Activated T-helper 2 cell treated with anti-CD3 and anti-CD28 coated beads, Interferon-gamma antibody, Interleukin-2, Interleukin-4, amounts not matched to agents 10 μg/mL and 5 μg/mL and 100 μg/mL, durations not matched to agents 14 hours and 24 hours and 36 hours (primary cell): ENCODE measurements around the gene UNC5CL. TPM values are rescaled to one million over a fixed set of nuclear protein-coding genes. Genes with fewer than 3 reads are reported as not detected.

Experiments
- DNase-seq: peaks from one replicate; pipeline ENCODE4 v3.0.0; 2021; ENCODE audit warnings: low spot score
- H3K27ac Mint-ChIP-seq: one replicate; pipeline ENCODE4 v1.8.0; 2021; ENCODE audit warnings: mixed read lengths
- H3K27me3 Mint-ChIP-seq: one replicate; pipeline ENCODE4 v1.8.0; 2021; ENCODE audit warnings: low read depth, mixed read lengths
- H3K36me3 Mint-ChIP-seq: one replicate; pipeline ENCODE4 v1.8.0; 2021; ENCODE audit warnings: low read depth, mixed read lengths
- H3K4me1 Mint-ChIP-seq: one replicate; pipeline ENCODE4 v1.8.0; 2021; ENCODE audit warnings: low read depth, mixed read lengths
- H3K4me3 Mint-ChIP-seq: one replicate; pipeline ENCODE4 v1.8.0; 2021; ENCODE audit warnings: low read depth, mild to moderate bottlenecking, moderate library complexity, mixed read lengths
- H3K9me3 Mint-ChIP-seq: one replicate; pipeline ENCODE4 v1.8.0; 2021; ENCODE audit warnings: mixed read lengths
- intact Hi-C: fragments of 100-400 bp; cut with micrococcal nuclease; formaldehyde crosslinking; loops from one replicate; pipeline ENCODE4 v1.15.1; 2023
- total RNA-seq: library from RNA; stranded (reverse); gene quantifications from 2 replicates; pipeline ENCODE4 v1.2.3, GENCODE V29; 2022

The UNC5CL gene
- total RNA-seq, 1 donor from 2014 or later, result 1.6 TPM

DNA sequence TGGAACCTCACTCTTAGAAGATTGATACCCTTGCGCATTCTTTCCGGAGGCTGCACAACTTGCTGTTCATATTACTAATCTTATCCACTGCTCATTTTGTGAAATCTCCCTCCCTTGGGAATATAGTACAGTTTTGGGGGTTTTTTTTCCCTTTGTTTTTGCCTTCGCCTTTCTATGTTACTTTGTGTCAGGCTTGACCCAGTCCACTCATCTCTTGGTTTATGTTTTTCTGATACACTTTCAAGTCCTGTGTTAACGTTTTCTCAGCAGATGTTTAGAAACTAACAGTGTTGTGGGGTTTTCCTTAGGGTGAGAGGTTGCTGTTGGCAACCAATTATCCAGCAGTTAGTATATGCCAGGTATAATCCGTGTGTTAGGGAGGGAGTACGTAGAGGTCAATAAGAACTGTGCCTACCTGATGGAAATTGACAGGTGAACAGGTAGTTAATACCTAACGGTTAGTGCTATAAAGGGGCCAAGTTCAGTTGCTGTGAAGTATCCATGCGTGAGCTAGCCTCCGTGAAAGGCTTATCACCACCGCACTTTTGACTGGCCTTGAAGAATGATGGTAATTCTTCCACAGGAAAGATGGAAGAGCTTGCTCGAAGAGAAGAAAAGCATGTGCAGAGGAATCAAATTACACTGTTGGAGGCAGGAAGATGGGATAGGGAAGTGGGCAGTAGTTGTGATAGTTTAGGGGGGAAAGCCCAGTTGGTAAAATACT is 35.1 kb upstream of the UNC5CL start:
- H3K9me3 Mint-ChIP-seq, result no peaks in the 10 kb centered on the region
- H3K27me3 Mint-ChIP-seq, result no peaks in the 10 kb centered on the region
- intact Hi-C loops, result loop anchor here (2.0 to 10.0 kb wide), 6 partner anchors 73 to 1959 kb away; partner anchors contain the start of genes BYSL, MED20, SAYSD1 and TFEB
- peak overlapping the region; percentile 98 for H3K27ac Mint-ChIP-seq
- H3K4me3 Mint-ChIP-seq, result peak overlapping the region; percentile 98
- no peak for DNase-seq
- H3K4me1 Mint-ChIP-seq, result peaks cover 58% of the 10 kb centered on the region
- H3K36me3 Mint-ChIP-seq, result peaks cover 53% of the 10 kb centered on the region

DNA sequence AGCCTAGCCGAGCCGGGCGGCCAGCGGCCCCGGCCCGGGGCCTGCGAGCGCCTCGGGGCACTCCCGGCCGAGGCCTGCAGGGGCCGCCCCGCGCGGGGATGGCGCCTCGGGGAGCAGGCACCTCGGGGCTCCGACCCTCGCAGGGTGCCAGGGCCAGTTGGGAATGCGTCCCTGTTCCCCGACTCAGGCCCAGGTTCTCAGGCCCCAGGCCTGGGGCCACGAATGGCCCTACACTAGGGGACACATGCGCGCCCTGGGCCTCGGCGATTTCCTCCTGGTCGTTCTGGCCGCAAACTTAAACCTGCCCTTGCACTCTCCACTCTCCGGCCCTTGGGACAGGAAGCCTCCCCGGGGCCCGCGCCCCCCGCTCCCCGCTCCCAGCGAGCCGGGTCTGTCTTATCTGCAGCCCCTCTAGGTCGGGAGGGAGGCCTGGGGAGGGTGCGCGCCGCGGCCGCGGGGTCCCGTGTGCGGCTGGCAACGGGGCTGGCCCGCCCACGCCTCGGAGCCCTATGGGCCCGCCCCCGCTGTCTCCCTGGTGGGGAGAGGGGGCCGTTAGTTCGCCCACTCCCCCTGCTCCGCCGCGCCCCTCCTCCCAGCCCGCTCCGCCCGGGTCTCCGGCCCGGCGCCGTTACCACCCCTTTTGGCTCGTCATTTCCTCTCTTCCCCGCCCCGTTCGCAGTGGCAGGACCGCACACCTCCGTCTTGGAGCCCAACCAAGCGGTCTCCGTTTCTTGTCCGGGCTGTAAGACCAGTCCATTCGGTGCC is 34.4 kb upstream of the UNC5CL start:
- H3K36me3 Mint-ChIP-seq, result peaks cover 50% of the 10 kb centered on the region

DNA sequence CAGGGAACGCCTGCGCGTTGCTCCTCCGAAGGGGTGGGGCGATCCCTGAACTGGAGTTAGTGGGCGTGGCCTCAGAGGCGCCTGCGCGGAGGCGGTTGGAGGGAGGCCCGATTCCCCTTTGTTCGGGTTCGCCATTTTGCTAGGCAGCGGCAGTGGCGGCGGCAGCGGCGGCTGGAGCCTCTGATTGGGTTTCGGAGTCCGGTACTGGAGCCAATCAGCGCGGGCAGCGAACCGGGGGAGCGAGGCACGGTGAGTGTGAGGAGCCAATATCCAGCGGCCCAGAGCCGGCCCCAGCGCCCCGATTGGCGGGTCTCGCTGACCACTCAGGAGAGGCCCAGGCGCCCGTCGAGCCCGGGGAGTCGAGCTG is 33.8 kb upstream of the UNC5CL start, which contains the start of gene NFYA:
NFYA (plus strand) TSS at position 139 of the 367 bp plus-strand sequence. CDS start 6,116 bp downstream, outside the sequence.
- peak within 1 kb of the TSS; percentile 99 for H3K27ac Mint-ChIP-seq
- H3K36me3 Mint-ChIP-seq, result peaks cover 53% of the 10 kb centered on the region
- H3K4me3 Mint-ChIP-seq, result peak within 1 kb of the TSS; percentile 98
- no peaks in the 10 kb centered on the region for H3K27me3 Mint-ChIP-seq
- H3K9me3 Mint-ChIP-seq, result no peaks in the 10 kb centered on the region
- peaks cover 56% of the 10 kb centered on the region for H3K4me1 Mint-ChIP-seq
- no peak for DNase-seq
- intact Hi-C loops, result loop anchor here (1.0 to 10.0 kb wide), 7 partner anchors 45 to 1958 kb away; partner anchors contain the start of genes BYSL, MED20, SAYSD1 and TFEB

More for the DNA sequence above, 34.4 kb upstream of the UNC5CL start:
- H3K4me1 Mint-ChIP-seq, result peaks cover 54% of the 10 kb centered on the region
- intact Hi-C loops, result loop anchor here (2.0 to 10.0 kb wide), 6 partner anchors 73 to 1959 kb away; partner anchors contain the start of genes BYSL, MED20, SAYSD1 and TFEB
- H3K9me3 Mint-ChIP-seq, result no peaks in the 10 kb centered on the region
- no peaks in the 10 kb centered on the region for H3K27me3 Mint-ChIP-seq
- peak overlapping the region; percentile 98 for H3K4me3 Mint-ChIP-seq
- peak; percentile 82 for DNase-seq
- H3K27ac Mint-ChIP-seq, result peak overlapping the region; percentile 98

DNA sequence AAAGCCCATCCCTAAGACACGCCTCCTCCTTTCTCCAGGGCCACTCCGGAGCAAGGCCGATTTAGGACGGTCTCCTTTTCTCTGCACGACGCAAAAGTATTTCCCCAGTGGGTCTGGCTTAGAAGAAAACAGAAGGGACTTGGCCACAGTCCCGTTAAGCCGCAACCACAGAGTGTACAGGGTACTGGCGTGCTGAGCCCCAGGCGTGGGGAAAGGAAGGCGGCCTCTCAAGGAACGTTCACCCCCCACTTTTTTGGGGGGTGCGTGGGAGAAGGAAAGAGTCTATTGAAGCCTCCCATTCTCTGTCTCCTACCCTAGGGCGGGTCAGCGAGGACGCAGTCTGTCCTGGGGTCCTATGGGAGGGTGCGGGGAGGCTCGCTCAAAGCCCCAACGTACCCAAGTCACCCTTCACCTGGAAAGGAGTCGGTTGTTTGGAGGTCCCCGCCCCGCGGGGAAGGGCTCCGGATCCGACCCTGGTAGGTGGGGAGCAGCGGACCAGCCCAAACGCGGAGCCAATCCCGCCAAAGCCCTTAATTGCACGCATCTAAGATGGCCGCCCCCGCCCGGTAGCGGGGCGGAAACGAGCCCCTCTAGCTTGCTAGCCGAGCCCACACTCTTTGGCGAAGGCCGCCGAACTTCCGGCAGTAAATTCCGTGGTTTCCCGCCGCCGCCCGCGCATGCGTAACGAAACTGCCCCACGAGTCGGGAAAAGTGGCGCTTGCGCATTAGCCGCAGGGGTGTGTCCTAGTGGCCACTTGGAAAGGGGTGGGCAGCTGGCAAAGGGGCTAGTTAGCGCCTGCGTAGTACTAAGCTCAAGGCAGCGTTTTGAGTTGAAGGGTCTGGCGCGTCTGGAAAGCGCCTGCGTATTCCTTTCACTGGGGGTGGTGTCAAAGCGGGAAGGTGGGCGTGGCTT is 33.2 kb upstream of the UNC5CL start, which contains the start of gene OARD1:
OARD1 (minus strand) TSS at position 434 of the 913 bp plus-strand sequence. CDS start 722 bp downstream, outside the sequence.
- Mint-ChIP-seq H3K9me3 (no peaks in the 10 kb centered on the region), H3K36me3 (peaks cover 58% of the 10 kb centered on the region), H3K27ac (peak within 1 kb of the TSS; percentile 99), H3K27me3 (no peaks in the 10 kb centered on the region), H3K4me3 (peak within 1 kb of the TSS; percentile 96), H3K4me1 (peaks cover 59% of the 10 kb centered on the region)
- intact Hi-C loops, result loop anchor here (1.0 to 10.0 kb wide), 7 partner anchors 44 to 1957 kb away; partner anchors contain the start of genes BYSL, MED20, SAYSD1 and TFEB
- peak; percentile 100 for DNase-seq

DNA sequence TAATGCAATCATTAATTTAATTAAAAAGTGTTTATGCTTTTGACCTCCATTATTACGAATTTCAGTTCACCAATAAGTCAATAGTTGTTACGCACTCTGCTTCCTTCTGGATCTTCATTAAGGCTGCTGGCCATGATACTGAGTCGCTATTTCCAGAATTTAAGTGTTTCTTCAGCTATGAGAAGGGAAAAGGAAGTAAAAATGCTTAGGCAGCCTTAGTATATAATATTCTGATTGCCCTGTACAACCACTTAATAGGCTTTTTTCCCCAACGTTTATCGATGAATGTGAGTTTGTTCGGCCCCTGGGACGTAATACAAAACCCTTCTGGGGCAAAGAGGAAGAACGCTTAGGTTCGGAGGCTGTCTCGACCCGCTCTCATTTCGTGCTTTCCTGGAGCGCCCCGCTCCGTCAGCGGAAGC is 32.5 kb upstream of the UNC5CL start:
- Mint-ChIP-seq H3K27me3 (no peaks in the 10 kb centered on the region), H3K4me3 (peak overlapping the region; percentile 96), H3K36me3 (peaks cover 65% of the 10 kb centered on the region), H3K9me3 (no peaks in the 10 kb centered on the region), H3K4me1 (peaks cover 61% of the 10 kb centered on the region), H3K27ac (peak overlapping the region; percentile 99)
- DNase-seq, result no peak
- intact Hi-C loops, result loop anchor here (5.0 to 10.0 kb wide), 4 partner anchors 111 to 1957 kb away; partner anchors contain the start of genes BYSL, MED20, SAYSD1 and TFEB

DNA sequence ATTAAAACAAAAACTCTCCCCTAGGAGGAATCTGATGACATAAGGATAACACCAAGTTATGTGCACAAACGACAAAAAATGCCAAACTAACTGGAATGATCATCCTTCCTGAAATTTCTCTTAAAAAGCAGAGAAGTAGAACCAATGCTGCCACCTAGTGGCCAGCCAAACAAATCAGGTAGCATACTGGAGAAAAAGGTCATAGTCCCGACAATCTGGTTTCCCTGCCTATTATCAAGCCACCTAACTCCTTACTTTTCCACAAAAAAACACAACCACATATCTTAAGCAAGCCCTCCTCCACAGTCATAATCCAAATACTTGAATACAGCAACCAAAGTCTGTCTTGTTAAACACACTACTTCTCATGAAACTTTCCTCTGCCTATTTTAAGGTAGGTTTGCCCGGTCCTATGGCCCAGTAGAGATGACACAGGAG is 27.9 kb upstream of the UNC5CL start:
- DNase-seq, result peak; percentile 26
- H3K9me3 Mint-ChIP-seq, result no peaks in the 10 kb centered on the region
- H3K4me3 Mint-ChIP-seq, result no peak overlapping the region
- H3K4me1 Mint-ChIP-seq, result peaks cover 37% of the 10 kb centered on the region
- H3K27me3 Mint-ChIP-seq, result no peaks in the 10 kb centered on the region
- no peak overlapping the region for H3K27ac Mint-ChIP-seq
- intact Hi-C loops, result loop anchor here (1.0 kb wide), 2 partner anchors 38 to 61 kb away; no protein-coding TSS in a partner anchor
- H3K36me3 Mint-ChIP-seq, result peaks cover 73% of the 10 kb centered on the region

DNA sequence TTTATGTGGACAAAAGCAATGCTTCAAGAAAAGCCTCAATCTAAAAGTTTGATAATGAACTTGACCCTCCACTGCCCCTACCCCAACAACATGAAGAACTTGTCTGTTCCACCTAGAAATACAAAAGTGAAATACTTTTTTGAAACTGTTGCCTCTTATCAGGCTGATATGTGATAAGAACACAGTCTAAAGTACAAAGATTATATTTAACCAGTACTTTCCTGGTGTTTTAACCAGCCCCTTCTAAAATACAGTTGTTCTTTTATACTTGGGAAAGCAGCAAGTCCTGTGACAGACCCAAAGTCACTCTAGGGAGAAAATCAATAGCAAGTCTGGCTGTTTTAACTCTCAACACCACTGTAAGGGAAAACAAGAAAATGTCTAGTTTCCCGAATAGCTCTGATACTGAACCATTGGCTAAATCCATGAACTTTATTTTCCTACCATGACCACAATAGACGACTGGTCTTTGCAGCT is 26.6 kb upstream of the UNC5CL start:
- Mint-ChIP-seq H3K9me3 (no peaks in the 10 kb centered on the region), H3K4me1 (peaks cover 30% of the 10 kb centered on the region), H3K27ac (no peak overlapping the region), H3K36me3 (peaks cover 73% of the 10 kb centered on the region), H3K27me3 (no peaks in the 10 kb centered on the region), H3K4me3 (no peak overlapping the region)
- intact Hi-C loops, result no loop called here
- no peak for DNase-seq

DNA sequence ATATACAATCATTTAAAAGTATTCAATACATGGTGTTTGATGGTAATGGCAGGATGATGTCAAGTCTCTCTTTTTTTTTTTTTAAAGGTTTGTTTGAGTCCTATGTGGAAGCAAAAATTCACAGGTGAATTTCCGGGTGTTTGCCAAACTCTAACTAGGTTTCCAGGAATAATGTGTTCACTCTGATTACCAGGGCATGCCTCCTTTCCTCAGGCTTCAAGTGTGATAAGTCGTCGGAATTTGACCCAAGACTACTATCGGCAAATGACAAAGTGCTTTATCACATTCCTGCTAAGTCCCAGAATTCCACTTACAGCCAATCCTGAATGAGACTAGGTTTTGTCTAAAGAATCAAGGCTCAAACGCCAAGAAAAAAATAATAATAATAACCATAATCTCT is 25.8 kb upstream of the UNC5CL start:
- Mint-ChIP-seq H3K4me1 (peaks cover 26% of the 10 kb centered on the region), H3K9me3 (no peaks in the 10 kb centered on the region), H3K36me3 (peaks cover 65% of the 10 kb centered on the region), H3K27ac (no peak overlapping the region), H3K4me3 (no peak overlapping the region), H3K27me3 (no peaks in the 10 kb centered on the region)
- intact Hi-C loops, result no loop called here
- DNase-seq, result no peak

DNA sequence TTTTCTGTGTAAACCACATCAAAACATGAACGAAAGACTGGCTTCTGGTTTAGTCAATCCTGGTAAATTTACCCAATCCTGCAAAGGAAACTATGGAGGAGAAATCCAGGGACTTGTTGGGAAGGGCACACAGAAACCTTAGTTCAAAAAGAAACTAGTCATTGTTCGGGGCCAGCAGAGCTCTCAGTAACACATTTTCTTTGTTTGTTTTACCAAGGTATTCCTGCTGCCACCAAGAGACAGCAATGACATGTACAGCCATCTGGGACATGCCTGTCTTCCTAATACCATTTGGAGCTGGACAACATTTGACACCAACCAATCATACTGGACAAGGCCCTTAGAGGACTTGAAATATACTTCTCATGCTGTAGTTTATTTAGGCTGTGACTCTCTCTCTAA is 24.9 kb upstream of the UNC5CL start:
- H3K4me1 Mint-ChIP-seq, result peaks cover 19% of the 10 kb centered on the region
- no peaks in the 10 kb centered on the region for H3K27me3 Mint-ChIP-seq
- H3K36me3 Mint-ChIP-seq, result peaks cover 57% of the 10 kb centered on the region
- H3K9me3 Mint-ChIP-seq, result no peaks in the 10 kb centered on the region
- intact Hi-C loops, result no loop called here
- DNase-seq, result no peak
- no peak overlapping the region for H3K27ac Mint-ChIP-seq
- no peak overlapping the region for H3K4me3 Mint-ChIP-seq

DNA sequence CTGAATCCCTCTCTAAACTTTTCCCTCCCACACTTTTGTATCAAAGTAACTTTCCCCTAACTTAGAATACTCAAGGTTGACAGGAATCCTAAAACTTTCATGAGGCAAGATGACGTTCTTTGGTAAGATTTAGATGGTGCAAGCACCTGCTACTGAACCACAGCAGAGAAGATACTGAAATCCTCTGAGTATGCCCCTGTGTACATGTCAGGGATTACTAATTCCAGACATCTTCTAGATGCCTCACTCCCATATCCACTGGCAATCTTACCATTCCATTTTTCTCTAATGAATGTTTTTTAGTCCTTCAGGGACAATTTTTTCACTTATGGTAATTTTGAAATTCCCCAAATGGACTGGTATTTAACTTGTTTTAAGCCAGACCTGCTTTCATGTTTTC is 23.0 kb upstream of the UNC5CL start:
- H3K36me3 Mint-ChIP-seq, result peaks cover 43% of the 10 kb centered on the region
- H3K9me3 Mint-ChIP-seq, result no peaks in the 10 kb centered on the region
- no peak overlapping the region for H3K4me3 Mint-ChIP-seq
- no peak for DNase-seq
- H3K4me1 Mint-ChIP-seq, result peaks cover 12% of the 10 kb centered on the region
- no peak overlapping the region for H3K27ac Mint-ChIP-seq
- intact Hi-C loops, result no loop called here
- H3K27me3 Mint-ChIP-seq, result no peaks in the 10 kb centered on the region

DNA sequence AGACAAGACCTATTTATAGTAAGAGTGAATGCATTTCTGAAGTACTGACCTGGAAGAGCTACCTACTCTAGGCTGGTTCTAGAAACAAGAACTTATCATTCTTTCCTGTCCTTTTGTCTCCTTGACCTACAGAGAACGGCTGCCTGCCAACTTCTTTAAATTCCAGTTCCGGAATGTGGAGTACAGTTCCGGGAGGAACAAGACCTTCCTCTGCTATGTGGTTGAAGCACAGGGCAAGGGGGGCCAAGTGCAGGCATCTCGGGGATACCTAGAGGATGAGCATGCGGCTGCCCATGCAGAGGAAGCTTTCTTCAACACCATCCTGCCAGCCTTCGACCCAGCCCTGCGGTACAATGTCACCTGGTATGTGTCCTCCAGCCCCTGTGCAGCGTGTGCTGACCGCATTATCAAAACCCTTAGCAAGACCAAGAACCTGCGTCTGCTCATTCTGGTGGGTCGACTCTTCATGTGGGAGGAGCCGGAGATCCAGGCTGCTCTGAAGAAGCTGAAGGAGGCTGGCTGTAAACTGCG is 22.2 kb upstream of the UNC5CL start:
- no peaks in the 10 kb centered on the region for H3K9me3 Mint-ChIP-seq

More for the DNA sequence above, 22.2 kb upstream of the UNC5CL start:
- H3K4me1 Mint-ChIP-seq, result peaks cover 6% of the 10 kb centered on the region
- no peak overlapping the region for H3K27ac Mint-ChIP-seq
- intact Hi-C loops, result no loop called here
- H3K4me3 Mint-ChIP-seq, result no peak overlapping the region
- no peak for DNase-seq
- no peaks in the 10 kb centered on the region for H3K27me3 Mint-ChIP-seq
- peaks cover 35% of the 10 kb centered on the region for H3K36me3 Mint-ChIP-seq
